ENCODE measurements around the gene ANKRD27. TPM values are rescaled to one million over a fixed set of nuclear protein-coding genes. Genes with fewer than 3 reads are reported as not detected.
"Not testable (repeated sequence)": the region's sequence is repeated elsewhere in the genome, so short reads cannot be mapped to it uniquely, and the experiment has no call there.

Gene ANKRD27
- total RNA-seq, 2 experiments from 2014 or later, result 44.8 to 47.3 TPM

DNA sequence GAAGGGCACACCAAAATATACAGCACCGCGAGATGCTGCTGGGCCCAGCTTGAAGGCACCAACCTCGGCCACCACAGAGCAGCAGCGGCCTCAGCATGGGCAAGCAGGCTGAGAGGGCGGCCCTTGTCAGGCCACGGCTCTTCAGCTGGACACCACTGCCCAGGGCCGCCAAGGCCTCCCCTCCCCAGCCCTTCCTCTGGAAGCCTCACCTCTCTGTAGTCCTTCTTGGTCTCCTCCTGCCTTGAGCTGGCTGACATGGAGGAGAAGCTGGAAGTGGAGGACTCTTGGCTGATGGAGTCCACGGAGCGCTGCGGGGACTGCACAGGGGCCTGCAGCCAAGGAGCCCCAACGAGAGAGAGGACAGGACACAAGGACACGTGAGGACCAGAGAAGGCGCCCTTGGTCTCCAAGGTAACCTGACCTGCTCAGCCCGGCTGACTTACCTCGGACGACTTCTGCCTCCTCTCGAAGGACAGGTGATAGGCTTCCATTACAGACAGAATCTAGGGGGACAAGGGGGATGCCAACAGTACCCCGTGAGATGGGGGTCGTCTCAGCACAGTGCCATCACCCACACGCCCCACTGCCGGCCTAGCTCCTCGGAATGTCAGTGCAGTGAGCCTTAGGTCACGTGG, 55.8 kb downstream of the ANKRD27 start:
- POLR2A ChIA-PET, result no interaction called here

DNA sequence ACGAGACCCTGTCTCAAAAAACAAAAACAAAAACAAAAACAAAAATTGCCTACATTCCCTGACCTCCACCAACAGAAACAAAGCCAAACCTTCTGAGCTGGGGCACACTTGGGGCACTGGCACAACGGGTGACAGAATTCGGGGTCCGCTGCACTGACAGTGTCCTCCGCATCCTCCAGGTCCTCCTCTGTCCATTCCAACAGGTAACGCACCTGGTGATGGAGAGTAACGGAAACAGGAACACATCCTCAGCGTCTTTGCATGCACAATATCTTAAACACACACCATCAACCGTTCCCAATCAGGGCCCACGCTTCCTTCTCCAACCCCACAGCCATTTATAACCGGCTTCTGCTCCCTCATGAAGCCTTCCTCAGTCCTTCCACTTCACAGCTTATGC, 59.4 kb downstream of the ANKRD27 start:
- CTCF ChIA-PET, result interaction anchor here (0.7 kb wide), 1 partner anchor 424 kb away, joined by 4 read pairs; no protein-coding TSS in a partner anchor
- POLR2A ChIA-PET, result no interaction called here

More for the DNA sequence above, 55.8 kb downstream of the ANKRD27 start:
- CTCF ChIA-PET, result no interaction called here

DNA sequence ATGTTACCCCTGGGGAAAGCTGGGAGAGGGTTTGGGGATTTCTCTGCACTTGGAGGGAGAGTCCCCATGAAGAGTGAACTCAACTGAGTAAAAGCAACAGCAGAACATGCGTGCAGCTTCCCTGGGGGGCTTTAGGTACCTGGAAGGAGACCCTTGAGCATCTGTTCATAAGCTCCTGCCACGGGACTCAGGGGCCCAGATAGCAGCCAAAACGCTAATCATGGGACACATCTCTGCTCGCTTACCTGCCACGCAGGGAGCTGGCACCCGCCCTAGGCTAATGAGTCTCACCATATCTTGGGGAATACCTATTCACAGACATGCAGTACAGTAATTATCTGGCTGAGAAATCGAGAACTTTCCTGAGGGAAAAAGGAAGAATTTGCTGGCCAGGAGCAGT, 60.1 kb downstream of the ANKRD27 start:
- CTCF ChIA-PET, result interaction anchor here (0.7 kb wide), 1 partner anchor 425 kb away, joined by 4 read pairs; no protein-coding TSS in a partner anchor
- POLR2A ChIA-PET, result no interaction called here

DNA sequence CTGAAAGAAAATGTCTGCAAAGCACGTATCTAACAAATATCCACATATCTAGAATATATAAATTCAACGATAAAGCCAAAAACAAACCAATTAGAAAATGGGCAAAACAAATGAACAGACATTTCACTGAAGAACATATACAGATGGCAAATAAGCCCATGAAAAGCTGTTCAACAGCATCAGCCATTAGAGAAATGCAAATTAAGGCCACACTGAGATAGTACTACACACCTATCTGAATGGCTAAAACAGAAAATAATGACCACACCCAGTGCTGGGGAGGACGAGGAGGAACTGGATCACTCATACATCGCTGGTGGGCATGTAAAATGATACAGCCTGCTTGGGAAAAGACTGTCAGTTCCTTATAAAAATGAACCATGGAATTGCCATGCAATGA, 62.0 kb downstream of the ANKRD27 start:
- POLR2A ChIA-PET, result no interaction called here
- CTCF ChIA-PET, result no interaction called here

DNA sequence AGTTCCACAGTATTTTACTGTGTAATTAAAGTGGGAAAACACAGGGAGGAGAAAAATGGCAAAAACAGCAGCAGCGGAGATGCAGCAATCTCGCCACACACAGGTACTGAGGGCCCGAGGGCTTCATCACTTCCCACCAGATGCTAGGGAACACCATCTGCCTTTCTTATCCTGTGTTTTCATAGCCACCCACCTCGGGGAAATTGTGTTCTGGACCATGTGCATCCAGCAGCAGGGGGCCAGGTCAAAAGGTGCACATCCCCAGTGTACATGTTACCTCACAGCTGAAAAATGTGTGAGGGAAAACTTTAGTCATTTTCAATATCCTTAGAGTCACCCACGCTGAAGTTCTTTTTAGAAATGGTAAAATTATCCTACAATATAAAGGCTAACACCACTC, 63.8 kb downstream of the ANKRD27 start:
- ChIA-PET CTCF (no interaction called here), POLR2A (no interaction called here)

GRCh38 chr19:32607479-32607878, 67.5 kb downstream of the ANKRD27 start:
- POLR2A ChIA-PET, result no interaction called here
- CTCF ChIA-PET, result no interaction called here

- CTCF ChIA-PET, result interaction anchor here (0.6 kb wide), 1 partner anchor 13 kb away, joined by 3 read pairs; no protein-coding TSS in a partner anchor
- POLR2A ChIA-PET, result no interaction called here
Measured at GRCh38 chr19:32606289-32606688, 68.7 kb downstream of the ANKRD27 start.

DNA sequence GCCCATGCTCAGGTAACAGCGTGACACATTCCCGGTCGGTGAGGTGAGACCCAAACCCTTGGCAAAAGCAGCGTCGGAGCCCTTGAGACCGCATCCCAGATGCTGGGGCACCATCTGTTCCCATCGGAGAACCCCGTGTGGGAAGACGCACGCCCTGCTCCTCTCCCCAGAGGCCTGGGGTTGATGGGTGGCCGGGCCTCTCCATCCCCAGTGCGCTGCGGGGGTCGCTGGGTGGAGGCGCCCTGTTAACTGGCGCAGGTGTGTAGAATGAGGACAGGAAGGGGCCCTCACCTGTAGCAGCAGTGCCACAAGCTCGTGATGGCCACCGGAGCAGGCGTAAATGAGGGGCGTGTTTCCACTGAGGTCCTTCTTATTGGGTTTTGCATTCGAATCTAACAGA, 69.4 kb downstream of the ANKRD27 start:
- CTCF ChIA-PET, result no interaction called here
- POLR2A ChIA-PET, result no interaction called here

DNA sequence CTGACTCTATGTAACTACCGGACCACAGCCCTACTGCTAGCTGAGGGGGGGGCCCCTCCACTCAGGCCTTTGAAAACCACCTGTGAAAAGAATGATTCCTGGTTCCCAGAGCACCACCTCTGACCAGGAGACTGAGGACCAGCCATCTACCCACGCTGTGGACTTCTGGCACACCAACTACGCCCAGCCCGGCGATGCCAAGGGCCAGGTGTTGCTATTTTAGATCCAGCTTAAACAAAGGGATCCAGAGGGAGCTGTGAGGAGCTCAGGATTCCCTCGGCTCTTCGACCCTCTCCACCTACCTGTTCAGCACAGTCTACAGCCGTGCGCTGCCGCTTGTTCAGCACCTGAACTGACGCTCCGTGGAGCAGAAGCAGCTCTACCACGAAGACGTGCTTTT, 71.0 kb downstream of the ANKRD27 start:
- CTCF ChIA-PET, result no interaction called here
- POLR2A ChIA-PET, result no interaction called here

GRCh38 chr19:32599736-32600157, 75.2 kb downstream of the ANKRD27 start:
- CTCF ChIA-PET, result interaction anchor here (0.6 to 1.5 kb wide), 6 partner anchors 10 to 525 kb away, joined by 3 to 4 read pairs (median 3); partner anchors contain the start of gene ANKRD27
- POLR2A ChIA-PET, result interaction anchor here (0.6 kb wide), 1 partner anchor 40 kb away, joined by 3 read pairs; no protein-coding TSS in a partner anchor

DNA sequence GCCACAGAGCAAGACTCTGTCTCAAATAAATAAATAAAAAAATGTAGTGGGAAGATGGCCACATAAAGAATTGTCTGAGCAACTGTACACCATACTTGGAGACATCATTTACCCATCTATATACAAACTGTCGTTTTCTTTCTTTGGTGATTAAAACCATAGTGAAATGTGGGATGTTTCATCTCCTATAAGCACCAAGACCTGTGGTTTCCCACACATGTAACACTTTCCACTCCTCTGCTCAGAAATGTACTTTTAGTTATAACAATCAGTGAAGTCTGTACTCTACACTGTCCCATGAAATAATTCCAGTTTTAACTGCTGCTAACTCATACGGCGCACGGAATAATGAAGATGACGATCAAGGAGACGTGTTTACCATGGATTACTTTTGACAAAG, 75.7 kb downstream of the ANKRD27 start:
- CTCF ChIA-PET, result interaction anchor here (0.6 to 1.5 kb wide), 2 partner anchors 79 to 525 kb away, joined by 3 read pairs; no protein-coding TSS in a partner anchor
- POLR2A ChIA-PET, result no interaction called here

GRCh38 chr19:32598022-32598421, 77.0 kb downstream of the ANKRD27 start:
- CTCF ChIA-PET, result no interaction called here
- POLR2A ChIA-PET, result no interaction called here

- POLR2A ChIA-PET, result no interaction called here
Measured at GRCh38 chr19:32595491-32595890, 79.5 kb downstream of the ANKRD27 start.

GRCh38 chr19:32594021-32594420, 81.0 kb downstream of the ANKRD27 start:
- ChIA-PET POLR2A (interaction anchor here (0.6 kb wide), 1 partner anchor 245 kb away, joined by 3 read pairs; no protein-coding TSS in a partner anchor), CTCF (interaction anchor here (1.1 kb wide), 1 partner anchor 13 kb away, joined by 3 read pairs; no protein-coding TSS in a partner anchor)

More at GRCh38 chr19:32595491-32595890, 79.5 kb downstream of the ANKRD27 start:
- CTCF ChIA-PET, result interaction anchor here (0.6 to 0.7 kb wide), 2 partner anchors 51 to 1444 kb away, joined by 3 to 4 read pairs; no protein-coding TSS in a partner anchor

DNA sequence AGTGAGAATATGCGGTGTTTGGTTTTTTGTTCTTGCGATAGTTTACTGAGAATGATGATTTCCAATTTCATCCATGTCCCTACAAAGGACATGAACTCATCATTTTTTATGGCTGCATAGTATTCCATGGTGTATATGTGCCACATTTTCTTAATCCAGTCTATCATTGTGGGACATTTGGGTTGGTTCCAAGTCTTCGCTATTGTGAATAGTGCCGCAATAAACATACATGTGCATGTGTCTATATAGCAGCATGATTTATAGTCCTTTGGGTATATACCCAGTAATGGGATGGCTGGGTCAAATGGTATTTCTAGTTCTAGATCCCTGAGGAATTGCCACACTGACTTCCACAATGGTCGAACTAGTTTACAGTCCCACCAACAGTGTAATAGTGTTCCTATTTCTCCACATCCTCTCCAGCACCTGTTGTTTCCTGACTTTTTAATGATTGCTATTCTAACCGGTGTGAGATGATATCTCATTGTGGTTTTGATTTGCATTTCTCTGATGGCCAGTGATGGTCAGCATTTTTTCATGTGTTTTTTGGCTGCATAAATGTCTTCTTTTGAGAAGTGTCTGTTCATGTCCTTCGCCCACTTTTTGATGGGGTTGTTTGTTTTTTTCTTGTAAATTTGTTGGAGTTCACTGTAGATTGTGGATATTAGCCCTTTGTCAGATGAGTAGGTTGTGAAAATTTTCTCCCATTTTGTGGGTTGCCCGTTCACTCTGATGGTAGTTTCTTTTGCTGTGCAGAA, 87.1 kb downstream of the ANKRD27 start:
- POLR2A ChIA-PET, CTCF ChIA-PET: not testable (repeated sequence)

DNA sequence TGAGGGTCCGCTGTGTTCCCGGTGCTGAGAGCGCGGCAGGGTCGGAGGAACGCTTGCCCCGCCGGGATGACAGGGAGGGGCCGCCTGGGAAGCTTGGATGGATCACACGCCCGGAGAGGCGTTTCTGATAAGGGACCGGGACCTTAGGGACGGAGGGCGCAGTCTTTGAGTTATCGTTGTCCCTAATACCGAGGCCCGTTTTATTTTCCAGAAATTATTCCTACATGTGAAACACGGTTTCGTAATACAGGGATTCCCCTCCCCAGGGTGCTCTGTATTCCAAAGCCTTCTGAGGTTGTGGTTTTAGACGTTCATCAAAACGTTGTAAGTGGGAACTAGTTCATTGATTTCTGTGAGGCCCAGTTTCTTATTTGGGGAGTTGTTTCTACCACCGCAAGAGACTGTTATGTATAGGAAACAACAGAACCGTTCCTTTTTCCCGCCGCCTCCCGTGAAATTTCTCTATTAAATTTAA, 93.2 kb downstream of the ANKRD27 start:
- ChIA-PET POLR2A (no interaction called here), CTCF (interaction anchor here (0.6 to 1.2 kb wide), 2 partner anchors 12 to 19 kb away, joined by 3 to 5 read pairs; no protein-coding TSS in a partner anchor)

DNA sequence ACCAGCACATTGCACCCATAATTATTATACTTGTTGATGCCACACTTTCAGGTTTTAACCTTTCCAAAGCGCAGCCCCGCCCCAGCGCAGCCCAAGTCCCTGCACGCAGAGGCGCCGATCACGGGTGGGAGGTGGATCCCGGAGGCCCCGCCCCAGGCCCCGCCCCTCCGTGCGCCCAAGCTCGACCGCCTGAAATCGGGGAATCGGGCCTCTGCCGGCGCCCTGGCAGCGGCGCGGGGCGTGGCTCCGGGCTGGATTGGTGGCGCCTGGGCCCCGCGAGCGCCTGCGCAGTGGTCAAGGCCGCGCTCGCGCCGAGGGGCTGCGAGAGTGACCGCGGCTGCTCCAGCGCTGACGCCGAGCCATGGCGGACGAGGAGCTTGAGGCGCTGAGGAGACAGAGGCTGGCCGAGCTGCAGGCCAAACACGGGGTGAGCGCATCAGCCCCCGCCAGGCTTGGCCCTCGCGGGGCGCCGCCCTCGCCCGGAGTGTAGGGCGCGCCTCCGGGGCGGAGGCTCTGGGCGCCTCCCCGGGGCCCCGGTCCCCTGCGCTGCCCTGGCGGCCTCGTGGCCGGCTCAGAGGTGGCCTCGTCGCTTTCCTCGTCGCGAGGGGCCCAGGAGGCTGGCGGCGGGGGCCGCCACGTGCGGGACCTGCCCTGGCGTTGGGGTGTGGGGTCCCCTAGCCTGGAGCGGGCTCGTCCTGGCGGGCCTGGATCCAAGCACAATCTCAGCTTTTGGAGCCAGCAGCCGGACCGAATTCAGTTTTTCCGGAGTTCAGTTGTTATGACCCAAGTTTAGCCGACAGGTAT, 93.9 kb downstream of the ANKRD27 start, which contains the start of gene PDCD5:
PDCD5 (plus strand) TSS at position 290 of the 804 bp plus-strand sequence; CDS start at position 362, 72 bp downstream.
- CTCF ChIA-PET, result interaction anchor here (0.7 to 1.2 kb wide), 2 partner anchors 11 to 1229 kb away, joined by 3 to 5 read pairs; no protein-coding TSS in a partner anchor
- POLR2A ChIA-PET, result interaction anchor here (0.6 to 1.0 kb wide), 4 partner anchors 111 to 236 kb away, joined by 3 to 4 read pairs (median 3); partner anchors contain the start of genes NUDT19 and ZNF507

GRCh38 chr19:32580353-32580900, 94.6 kb downstream of the ANKRD27 start:
- CTCF ChIA-PET, result interaction anchor here (0.7 to 1.2 kb wide), 3 partner anchors 10 to 1228 kb away, joined by 3 to 5 read pairs (median 3); no protein-coding TSS in a partner anchor

GRCh38 chr19:32576790-32577189, 98.2 kb downstream of the ANKRD27 start:
- ChIA-PET CTCF (no interaction called here), POLR2A (no interaction called here)

More at GRCh38 chr19:32580353-32580900, 94.6 kb downstream of the ANKRD27 start:
- POLR2A ChIA-PET, result interaction anchor here (0.6 to 1.0 kb wide), 3 partner anchors 111 to 235 kb away, joined by 3 to 4 read pairs (median 3); partner anchors contain the start of genes NUDT19 and ZNF507

Data from activated CD8-positive, alpha-beta memory T cell treated with anti-CD3 and anti-CD28 coated beads for 36 hours (primary cell).